ENCODE data around the gene KNSTRN. TPM values are rescaled to one million over a fixed set of nuclear protein-coding genes. Genes with fewer than 3 reads are reported as not detected.

Gene KNSTRN
- total and polyA plus RNA-seq, 2 of the 13 experiments (the other 11 are each of a cell fraction or from before 2014, with no cell fraction given) = 20.3 to 62.3 TPM

DNA sequence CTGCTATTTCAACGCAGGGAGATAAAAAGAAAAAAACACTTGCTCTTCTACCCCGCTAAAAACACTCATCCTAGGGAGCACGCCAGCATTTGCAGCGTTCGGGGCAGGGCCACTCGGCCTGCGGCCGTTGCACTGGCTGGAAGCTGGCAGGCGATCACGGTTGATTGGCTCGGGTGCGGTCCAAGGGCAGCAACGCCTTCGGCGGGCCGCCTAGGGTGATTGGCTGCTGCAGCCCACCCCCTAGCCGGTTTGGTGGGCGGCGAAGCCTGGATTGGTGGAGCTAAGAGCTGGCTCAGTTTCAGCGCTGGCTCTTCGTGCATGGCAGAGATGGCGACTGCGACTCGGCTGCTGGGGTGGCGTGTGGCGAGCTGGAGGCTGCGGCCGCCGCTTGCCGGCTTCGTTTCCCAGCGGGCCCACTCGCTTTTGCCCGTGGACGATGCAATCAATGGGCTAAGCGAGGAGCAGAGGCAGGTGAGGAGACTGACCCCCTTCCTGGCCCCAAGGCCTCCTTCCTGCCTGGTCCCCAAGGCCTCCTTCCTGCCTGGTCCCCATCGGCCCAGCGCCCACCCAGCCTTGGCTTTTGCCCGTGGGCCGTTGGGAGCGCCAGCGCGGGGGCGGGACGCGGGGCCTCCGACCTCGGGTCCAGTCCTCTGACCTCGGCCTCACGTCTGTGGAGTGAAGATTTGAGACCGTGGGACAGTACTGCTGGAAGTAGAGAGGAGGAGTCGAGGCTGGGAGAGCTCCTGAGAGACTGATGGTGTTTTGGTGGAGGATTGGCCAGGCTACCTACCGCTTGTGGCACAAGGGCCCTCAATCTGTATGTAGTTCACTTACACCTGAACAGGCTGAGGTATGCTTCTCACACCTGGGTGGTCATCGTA is 23.2 kb downstream of the KNSTRN start, which contains the start of gene IVD (continued):
- TF ChIP-seq NONO (IDR thresholded peaks at IDR 0.05) = no peak
- peak; percentile 78; the same call in 1 of the 2 replicates for TF ChIP-seq NONO (CRISPR knock-in tag; conservative IDR thresholded peaks at IDR 0.05)
- TF ChIP-seq TRIM24 (CRISPR knock-in tag; IDR thresholded peaks at IDR 0.05) = no peak
- TF ChIP-seq, protein P1, sequence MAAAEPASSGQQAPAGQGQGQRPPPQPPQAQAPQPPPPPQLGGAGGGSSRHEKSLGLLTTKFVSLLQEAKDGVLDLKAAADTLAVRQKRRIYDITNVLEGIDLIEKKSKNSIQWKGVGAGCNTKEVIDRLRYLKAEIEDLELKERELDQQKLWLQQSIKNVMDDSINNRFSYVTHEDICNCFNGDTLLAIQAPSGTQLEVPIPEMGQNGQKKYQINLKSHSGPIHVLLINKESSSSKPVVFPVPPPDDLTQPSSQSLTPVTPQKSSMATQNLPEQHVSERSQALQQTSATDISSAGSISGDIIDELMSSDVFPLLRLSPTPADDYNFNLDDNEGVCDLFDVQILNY (CRISPR knock-in tag; conservative IDR thresholded peaks at IDR 0.05) = peak; percentile 55; the same call in 1 of the 2 replicates
- peak; percentile 71 for TF ChIP-seq AGO2 (optimal IDR thresholded peaks at IDR 0.05; ENCODE audit: low read depth, low read length)
- TF ChIP-seq ARID2 (CRISPR knock-in tag; IDR thresholded peaks at IDR 0.05; ENCODE audit: borderline replicate concordance) = peak; percentile 61; the same call in 1 of the 2 replicates
- TF ChIP-seq LCORL (IDR thresholded peaks at IDR 0.05) = no peak
- TF ChIP-seq LCORL (CRISPR knock-in tag; IDR thresholded peaks at IDR 0.05) = peak; percentile 20; the same call in 1 of the 2 replicates
- TF ChIP-seq, protein P2, sequence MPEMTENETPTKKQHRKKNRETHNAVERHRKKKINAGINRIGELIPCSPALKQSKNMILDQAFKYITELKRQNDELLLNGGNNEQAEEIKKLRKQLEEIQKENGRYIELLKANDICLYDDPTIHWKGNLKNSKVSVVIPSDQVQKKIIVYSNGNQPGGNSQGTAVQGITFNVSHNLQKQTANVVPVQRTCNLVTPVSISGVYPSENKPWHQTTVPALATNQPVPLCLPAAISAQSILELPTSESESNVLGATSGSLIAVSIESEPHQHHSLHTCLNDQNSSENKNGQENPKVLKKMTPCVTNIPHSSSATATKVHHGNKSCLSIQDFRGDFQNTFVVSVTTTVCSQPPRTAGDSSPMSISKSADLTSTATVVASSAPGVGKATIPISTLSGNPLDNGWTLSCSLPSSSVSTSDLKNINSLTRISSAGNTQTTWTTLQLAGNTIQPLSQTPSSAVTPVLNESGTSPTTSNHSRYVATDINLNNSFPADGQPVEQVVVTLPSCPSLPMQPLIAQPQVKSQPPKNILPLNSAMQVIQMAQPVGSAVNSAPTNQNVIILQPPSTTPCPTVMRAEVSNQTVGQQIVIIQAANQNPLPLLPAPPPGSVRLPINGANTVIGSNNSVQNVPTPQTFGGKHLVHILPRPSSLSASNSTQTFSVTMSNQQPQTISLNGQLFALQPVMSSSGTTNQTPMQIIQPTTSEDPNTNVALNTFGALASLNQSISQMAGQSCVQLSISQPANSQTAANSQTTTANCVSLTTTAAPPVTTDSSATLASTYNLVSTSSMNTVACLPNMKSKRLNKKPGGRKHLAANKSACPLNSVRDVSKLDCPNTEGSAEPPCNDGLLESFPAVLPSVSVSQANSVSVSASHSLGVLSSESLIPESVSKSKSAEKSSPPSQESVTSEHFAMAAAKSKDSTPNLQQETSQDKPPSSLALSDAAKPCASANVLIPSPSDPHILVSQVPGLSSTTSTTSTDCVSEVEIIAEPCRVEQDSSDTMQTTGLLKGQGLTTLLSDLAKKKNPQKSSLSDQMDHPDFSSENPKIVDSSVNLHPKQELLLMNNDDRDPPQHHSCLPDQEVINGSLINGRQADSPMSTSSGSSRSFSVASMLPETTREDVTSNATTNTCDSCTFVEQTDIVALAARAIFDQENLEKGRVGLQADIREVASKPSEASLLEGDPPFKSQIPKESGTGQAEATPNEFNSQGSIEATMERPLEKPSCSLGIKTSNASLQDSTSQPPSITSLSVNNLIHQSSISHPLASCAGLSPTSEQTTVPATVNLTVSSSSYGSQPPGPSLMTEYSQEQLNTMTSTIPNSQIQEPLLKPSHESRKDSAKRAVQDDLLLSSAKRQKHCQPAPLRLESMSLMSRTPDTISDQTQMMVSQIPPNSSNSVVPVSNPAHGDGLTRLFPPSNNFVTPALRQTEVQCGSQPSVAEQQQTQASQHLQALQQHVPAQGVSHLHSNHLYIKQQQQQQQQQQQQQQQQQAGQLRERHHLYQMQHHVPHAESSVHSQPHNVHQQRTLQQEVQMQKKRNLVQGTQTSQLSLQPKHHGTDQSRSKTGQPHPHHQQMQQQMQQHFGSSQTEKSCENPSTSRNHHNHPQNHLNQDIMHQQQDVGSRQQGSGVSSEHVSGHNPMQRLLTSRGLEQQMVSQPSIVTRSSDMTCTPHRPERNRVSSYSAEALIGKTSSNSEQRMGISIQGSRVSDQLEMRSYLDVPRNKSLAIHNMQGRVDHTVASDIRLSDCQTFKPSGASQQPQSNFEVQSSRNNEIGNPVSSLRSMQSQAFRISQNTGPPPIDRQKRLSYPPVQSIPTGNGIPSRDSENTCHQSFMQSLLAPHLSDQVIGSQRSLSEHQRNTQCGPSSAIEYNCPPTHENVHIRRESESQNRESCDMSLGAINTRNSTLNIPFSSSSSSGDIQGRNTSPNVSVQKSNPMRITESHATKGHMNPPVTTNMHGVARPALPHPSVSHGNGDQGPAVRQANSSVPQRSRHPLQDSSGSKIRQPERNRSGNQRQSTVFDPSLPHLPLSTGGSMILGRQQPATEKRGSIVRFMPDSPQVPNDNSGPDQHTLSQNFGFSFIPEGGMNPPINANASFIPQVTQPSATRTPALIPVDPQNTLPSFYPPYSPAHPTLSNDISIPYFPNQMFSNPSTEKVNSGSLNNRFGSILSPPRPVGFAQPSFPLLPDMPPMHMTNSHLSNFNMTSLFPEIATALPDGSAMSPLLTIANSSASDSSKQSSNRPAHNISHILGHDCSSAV (CRISPR knock-in tag; IDR thresholded peaks at IDR 0.05; ENCODE audit: borderline replicate concordance) = peak; percentile 71; the same call in 1 of the 2 replicates
- peak; percentile 72 for TF ChIP-seq DR1 (CRISPR knock-in tag; IDR thresholded peaks at IDR 0.05)
- peak; percentile 99 for TF ChIP-seq ZFX (CRISPR knock-in tag; IDR thresholded peaks at IDR 0.05; ENCODE audit: low read depth)
- TF ChIP-seq ZBTB20 (CRISPR knock-in tag; IDR thresholded peaks at IDR 0.05; ENCODE audit: borderline replicate concordance, low read depth) = peak; percentile 65; the same call in 1 of the 2 replicates
- peak; percentile 47; the same call in 1 of the 2 replicates for TF ChIP-seq ZNF138 (CRISPR knock-in tag; IDR thresholded peaks at IDR 0.05; ENCODE audit: low read depth)
- TF ChIP-seq, protein P3, sequence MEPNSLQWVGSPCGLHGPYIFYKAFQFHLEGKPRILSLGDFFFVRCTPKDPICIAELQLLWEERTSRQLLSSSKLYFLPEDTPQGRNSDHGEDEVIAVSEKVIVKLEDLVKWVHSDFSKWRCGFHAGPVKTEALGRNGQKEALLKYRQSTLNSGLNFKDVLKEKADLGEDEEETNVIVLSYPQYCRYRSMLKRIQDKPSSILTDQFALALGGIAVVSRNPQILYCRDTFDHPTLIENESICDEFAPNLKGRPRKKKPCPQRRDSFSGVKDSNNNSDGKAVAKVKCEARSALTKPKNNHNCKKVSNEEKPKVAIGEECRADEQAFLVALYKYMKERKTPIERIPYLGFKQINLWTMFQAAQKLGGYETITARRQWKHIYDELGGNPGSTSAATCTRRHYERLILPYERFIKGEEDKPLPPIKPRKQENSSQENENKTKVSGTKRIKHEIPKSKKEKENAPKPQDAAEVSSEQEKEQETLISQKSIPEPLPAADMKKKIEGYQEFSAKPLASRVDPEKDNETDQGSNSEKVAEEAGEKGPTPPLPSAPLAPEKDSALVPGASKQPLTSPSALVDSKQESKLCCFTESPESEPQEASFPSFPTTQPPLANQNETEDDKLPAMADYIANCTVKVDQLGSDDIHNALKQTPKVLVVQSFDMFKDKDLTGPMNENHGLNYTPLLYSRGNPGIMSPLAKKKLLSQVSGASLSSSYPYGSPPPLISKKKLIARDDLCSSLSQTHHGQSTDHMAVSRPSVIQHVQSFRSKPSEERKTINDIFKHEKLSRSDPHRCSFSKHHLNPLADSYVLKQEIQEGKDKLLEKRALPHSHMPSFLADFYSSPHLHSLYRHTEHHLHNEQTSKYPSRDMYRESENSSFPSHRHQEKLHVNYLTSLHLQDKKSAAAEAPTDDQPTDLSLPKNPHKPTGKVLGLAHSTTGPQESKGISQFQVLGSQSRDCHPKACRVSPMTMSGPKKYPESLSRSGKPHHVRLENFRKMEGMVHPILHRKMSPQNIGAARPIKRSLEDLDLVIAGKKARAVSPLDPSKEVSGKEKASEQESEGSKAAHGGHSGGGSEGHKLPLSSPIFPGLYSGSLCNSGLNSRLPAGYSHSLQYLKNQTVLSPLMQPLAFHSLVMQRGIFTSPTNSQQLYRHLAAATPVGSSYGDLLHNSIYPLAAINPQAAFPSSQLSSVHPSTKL (CRISPR knock-in tag; IDR thresholded peaks at IDR 0.05) = peak; percentile 44; the same call in 1 of the 2 replicates
- TF ChIP-seq TARDBP (CRISPR knock-in tag; IDR thresholded peaks at IDR 0.05) = peak; percentile 66
- peak; percentile 47; the same call in 1 of the 2 replicates for TF ChIP-seq ZNF331 (CRISPR knock-in tag; IDR thresholded peaks at IDR 0.05)
